B cell (primary cell): ENCODE results near the gene EIF4E2.

Experiments used
- EZH2 ChIP-seq: IDR thresholded peaks from 2 replicates; pipeline ENCODE4 v1.6.1; 2012; ENCODE audit warnings: borderline replicate concordance, low read depth, mild to moderate bottlenecking, moderate library complexity, low read length; ENCODE audit not compliant: insufficient read depth, poor library complexity, severe bottlenecking
- TF ChIP-seq, protein P1 (sequence below): fragments of 200-600 bp; IDR thresholded peaks from one replicate; pipeline ENCODE4 v1.8.0; 2022; ENCODE audit warnings: antibody characterized with exemption, mild to moderate bottlenecking

DNA sequence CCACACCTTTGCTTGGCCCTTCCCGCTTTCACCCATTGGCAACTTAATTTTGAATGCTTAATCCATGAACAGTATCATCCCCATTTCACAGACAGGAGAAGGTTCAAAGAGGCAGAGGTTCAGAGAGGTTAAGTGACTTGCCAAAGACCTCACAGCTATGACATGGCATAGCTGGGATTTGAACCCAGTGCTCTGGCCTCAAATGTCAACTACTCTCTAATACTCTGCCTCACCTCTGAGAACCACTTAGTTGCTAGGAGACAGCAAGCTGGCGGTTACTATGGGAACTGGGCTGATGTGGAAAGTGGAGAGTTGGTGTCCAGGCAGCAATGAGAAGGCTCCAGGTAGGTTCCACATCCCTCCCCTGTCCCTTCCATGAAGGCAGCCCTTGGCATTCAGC is 46.1 kb upstream of the EIF4E2 start:
- TF ChIP-seq, protein P1, sequence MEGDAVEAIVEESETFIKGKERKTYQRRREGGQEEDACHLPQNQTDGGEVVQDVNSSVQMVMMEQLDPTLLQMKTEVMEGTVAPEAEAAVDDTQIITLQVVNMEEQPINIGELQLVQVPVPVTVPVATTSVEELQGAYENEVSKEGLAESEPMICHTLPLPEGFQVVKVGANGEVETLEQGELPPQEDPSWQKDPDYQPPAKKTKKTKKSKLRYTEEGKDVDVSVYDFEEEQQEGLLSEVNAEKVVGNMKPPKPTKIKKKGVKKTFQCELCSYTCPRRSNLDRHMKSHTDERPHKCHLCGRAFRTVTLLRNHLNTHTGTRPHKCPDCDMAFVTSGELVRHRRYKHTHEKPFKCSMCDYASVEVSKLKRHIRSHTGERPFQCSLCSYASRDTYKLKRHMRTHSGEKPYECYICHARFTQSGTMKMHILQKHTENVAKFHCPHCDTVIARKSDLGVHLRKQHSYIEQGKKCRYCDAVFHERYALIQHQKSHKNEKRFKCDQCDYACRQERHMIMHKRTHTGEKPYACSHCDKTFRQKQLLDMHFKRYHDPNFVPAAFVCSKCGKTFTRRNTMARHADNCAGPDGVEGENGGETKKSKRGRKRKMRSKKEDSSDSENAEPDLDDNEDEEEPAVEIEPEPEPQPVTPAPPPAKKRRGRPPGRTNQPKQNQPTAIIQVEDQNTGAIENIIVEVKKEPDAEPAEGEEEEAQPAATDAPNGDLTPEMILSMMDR: no peak
- TF ChIP-seq EZH2: no peak
